ENCODE data around the gene OBSCN.

Gene OBSCN

GRCh38 chr1:228334954-228335353, 127.1 kb downstream of the OBSCN start:
- no peak for DNase-seq

- DNase-seq: no peak
These were observed 127.8 kb downstream of the OBSCN start for GRCh38 chr1:228335406-228336307.

- no peak for DNase-seq
These were observed 128.6 kb downstream of the OBSCN start for GRCh38 chr1:228336308-228337030.

GRCh38 chr1:228337031-228337564, 129.3 kb downstream of the OBSCN start:
- no peak for DNase-seq

GRCh38 chr1:228337711-228338520, 130.1 kb downstream of the OBSCN start:
- no peak for DNase-seq

- DNase-seq: no peak
These were observed 130.7 kb downstream of the OBSCN start for GRCh38 chr1:228338521-228339051.

- DNase-seq: no peak
These were observed 131.3 kb downstream of the OBSCN start for GRCh38 chr1:228339059-228339704.

GRCh38 chr1:228339766-228340685, 132.2 kb downstream of the OBSCN start:
- DNase-seq: no peak

GRCh38 chr1:228340686-228341449, 133.0 kb downstream of the OBSCN start:
- no peak for DNase-seq

GRCh38 chr1:228341450-228341813, 133.6 kb downstream of the OBSCN start:
- no peak for DNase-seq

GRCh38 chr1:228341814-228342626, 134.2 kb downstream of the OBSCN start:
- no peak for DNase-seq

GRCh38 chr1:228342627-228343190, 134.9 kb downstream of the OBSCN start:
- no peak for DNase-seq

GRCh38 chr1:228343191-228343661, 135.4 kb downstream of the OBSCN start:
- no peak for DNase-seq

GRCh38 chr1:228344631-228345072, 136.8 kb downstream of the OBSCN start:
- DNase-seq: no peak

GRCh38 chr1:228345201-228345930, 137.5 kb downstream of the OBSCN start:
- no peak for DNase-seq

- no peak for DNase-seq
These were observed 138.9 kb downstream of the OBSCN start for GRCh38 chr1:228346731-228347130.

- DNase-seq: no peak
These were observed 139.3 kb downstream of the OBSCN start for GRCh38 chr1:228347181-228347580.

Measured in retina (tissue), 1 donor.